GM10266 (cell line): ENCODE results near the gene ARHGEF3.

Experiments
- DNase-seq: peaks from one replicate; pipeline ENCODE4 v3.0.0; 2012; ENCODE audit errors: extremely low spot score
- CTCF ChIP-seq: IDR thresholded peaks from 2 replicates; pipeline ENCODE4 v1.5.1; 2012; ENCODE audit warnings: mild to moderate bottlenecking, low read depth; ENCODE audit not compliant: control insufficient read depth, insufficient read depth; ENCODE audit errors: missing control alignments

ARHGEF3 gene

DNA sequence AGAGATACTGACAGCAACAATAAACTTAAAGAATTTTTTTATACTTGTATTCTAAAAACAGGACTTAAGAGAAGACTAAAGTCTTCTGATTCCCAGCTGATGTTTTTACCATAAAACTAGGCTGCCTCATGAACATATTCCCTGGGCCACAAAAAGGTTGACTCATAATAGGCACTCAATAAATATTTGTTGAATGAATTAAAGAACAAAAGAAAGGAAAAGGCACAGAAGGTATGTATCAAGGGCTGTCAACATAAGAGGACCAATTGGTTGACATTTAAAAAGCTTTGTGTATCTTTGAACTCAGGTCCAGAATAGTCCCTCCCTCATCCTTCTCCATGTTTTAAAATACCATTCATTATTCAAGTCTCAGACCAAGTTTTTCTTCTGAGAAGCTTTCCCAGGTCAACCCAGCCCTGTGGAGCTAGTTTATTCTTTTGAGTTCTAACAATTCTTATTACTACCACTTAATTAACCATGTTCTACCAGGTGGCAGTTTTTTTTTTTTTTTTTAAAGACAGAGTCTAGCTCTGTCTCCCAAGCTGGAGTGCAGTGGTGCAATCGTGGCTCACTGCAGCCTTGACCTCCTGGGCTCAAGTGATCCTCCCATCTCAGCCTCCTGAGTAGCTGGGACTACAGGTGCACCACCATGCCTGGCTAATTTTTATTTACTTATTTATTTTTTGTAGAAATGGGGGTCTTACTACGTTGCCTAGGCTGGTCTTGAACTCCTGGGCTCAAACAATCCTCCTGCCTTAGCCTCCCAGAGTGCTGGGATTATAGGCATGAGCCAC lies 17.5 kb upstream of the ARHGEF3 start:
- TF ChIP-seq CTCF, result no peak
- DNase-seq, result no peak

DNA sequence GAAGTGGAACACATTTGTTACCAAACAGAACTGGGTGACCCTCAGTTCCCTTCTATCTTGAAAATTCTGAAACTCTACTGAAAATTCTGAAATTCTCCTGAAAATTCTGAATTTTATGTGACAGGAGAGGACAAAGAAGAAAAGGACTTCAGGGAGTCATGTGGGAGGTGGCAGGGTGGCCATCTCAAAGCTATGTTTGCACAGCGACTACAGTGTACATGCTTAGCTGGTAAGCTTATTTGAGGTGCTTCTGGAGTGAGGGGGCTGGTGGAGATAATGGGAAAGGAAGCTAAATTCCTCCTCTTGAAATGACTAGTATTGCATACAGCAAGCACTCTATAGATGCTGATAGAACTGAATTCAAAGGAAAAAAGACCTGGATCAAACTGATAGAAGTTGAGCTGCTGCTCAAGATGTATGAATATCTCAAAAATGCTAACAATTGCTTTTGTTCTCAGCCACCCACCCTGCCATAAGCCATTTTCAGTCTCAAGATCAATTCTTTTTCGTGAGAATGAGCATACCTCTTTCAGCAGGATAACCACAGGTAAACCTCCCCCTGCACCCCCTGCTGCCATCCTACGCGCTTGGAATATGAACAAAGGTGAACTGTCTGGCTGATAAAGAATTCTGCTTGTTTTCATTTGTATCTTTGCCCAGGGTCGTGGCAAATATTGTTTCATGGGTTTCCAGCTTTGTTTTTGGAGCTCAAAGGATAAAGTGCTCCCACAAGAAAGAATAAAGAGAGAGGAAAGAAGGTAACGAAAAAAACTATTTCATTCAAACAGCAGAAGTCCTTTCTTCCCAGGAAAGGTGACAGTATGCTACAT lies 16.6 kb upstream of the ARHGEF3 start:
- no peak for DNase-seq
- TF ChIP-seq CTCF, result no peak

DNA sequence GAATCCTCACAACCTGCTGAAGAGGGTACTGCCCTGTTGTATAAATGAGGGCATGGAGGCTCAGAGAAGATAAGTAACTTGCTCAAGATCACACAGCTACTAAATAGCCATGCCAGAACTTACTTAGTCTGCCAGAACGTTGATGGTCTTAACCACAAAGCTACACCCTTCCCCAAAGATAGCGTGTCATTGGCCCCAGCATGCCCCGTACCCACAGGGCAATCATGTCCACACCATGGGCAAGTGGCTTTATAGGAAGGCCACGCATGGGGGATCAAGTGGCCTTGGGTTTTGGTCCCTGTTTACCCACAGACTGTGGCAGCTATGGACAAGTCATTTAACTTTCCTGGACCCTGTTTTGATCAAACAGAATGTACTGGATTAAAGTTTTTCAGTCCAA lies 15.9 kb upstream of the ARHGEF3 start:
- no peak for DNase-seq
- no peak for TF ChIP-seq CTCF

GRCh38 chr3:56816061-56816460 lies 14.3 kb upstream of the ARHGEF3 start:
- TF ChIP-seq CTCF, result no peak

GRCh38 chr3:56815589-56815988 lies 13.8 kb upstream of the ARHGEF3 start:
- no peak for DNase-seq
- TF ChIP-seq CTCF, result no peak

More at GRCh38 chr3:56816061-56816460, 14.3 kb upstream of the ARHGEF3 start:
- no peak for DNase-seq

DNA sequence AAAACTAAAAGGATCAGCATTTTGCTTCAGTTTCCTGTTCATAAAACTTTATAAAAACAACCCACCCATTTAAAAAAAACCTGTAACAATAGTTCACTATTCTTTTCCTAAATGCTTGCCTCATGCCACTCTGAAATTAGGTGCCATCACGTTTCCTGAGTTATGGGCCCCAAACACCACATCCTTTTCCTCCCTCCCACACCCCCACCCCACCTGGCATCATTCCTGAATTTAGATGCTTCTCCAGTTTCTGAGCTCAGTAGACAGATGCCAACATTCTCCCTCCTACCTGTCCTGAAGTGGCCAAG lies 11.9 kb upstream of the ARHGEF3 start:
- DNase-seq, result no peak
- no peak for TF ChIP-seq CTCF

DNA sequence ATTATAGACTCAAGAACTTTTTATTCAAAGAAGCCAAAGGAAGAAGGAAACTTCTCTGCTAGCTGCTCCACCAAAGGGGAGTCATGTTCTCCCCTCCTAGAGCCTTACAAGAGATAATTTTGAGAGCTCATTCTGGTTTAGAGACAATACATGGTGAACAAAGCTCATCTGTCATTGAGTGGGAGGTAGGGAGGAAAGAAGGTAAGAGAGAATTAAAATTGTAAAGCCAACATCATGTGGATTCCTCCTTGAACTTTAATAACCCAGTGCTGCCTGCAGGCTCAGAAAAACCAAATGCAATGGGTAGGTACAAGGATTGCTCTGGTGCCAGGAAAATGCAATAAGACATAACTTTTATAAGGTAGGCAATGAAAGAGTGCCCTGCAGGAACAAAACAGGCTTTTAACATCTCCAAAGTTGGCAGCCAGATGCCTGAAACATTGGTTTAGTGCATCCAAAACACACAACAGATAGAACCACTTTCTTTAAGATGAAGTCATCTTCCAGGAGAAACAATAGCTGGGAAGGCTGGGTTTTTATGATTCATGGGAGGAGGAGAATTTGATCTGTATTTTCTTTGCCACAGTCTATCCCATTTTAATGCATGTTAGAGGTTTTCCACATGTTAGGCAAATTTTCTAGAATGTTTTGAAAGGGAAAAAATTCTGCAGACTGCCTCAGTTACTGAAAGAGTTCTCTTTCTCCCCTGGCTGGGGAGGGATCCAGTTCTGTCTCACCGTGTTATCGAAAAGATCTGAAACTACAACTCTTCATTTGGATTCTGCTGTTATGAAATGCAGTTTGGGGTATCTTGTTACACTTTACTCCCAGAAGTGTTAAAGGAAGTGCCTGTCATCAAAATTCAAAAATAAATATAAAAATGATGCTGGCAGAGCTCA lies 11.3 kb upstream of the ARHGEF3 start:
- TF ChIP-seq CTCF, result no peak
- DNase-seq, result no peak
